GM13977 (cell line): ENCODE measurements around the gene MIF.
A peak's percentile ranks its signal among the peaks of the same experiment; 100 is the strongest.
"Not testable (repeated sequence)": the region's sequence is repeated elsewhere in the genome, so short reads cannot be mapped to it uniquely, and the experiment has no call there.

Source experiments
- DNase-seq: peaks from one replicate; pipeline ENCODE4 v3.0.0; 2012; ENCODE audit warnings: low spot score
- in situ Hi-C: fragments of 300-500 bp; cut with MboI; formaldehyde crosslinking; loops from one replicate; pipeline ENCODE4 v1.12.0; 2022; ENCODE audit warnings: low sequenced_read_pairs, low pct_unique_long_range_greater_than_20kb, mixed read lengths, inconsistent platforms; ENCODE audit not compliant: unreplicated experiment
- TF ChIP-seq, protein P1 (sequence below): IDR thresholded peaks from 2 replicates; pipeline ENCODE4 v1.5.1; 2012; ENCODE audit warnings: mild to moderate bottlenecking, control low read depth; ENCODE audit not compliant: insufficient read depth; ENCODE audit errors: extremely low read depth, missing control alignments

MIF gene

DNA sequence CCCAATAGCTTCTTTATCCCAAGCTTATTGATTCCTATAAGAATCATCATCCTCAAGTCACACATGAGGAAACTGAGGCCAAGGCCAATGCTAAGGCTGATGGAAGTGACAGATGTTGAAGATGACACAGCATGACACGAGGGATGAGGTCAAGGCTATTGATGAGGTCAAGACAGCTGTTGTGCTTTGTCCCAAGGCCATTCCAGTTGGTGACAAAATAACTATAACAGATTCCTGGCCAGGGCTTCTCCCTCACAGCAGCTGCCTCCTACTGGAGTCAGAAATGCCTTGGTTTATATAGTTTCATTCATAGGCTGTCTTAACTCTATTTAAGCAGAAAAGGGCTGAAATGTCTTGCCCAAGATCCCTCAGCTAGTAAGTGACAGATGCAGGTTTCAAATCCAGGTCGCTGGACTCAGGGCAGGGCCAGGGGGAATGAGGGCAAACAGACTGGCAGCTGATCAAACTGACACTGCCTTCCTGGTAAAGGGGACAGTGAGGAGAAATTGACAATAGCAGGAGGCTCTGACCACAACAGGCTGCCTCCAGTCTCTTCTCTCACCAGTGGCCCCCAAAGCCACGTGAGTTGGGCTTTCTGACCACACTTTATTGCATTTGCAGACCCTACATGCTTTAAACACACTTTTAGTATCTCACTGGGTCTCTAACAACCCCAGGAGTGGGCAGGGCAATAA lies 16.5 kb downstream of the MIF start:
- in situ Hi-C loops: no loop called here
- TF ChIP-seq, protein P1, sequence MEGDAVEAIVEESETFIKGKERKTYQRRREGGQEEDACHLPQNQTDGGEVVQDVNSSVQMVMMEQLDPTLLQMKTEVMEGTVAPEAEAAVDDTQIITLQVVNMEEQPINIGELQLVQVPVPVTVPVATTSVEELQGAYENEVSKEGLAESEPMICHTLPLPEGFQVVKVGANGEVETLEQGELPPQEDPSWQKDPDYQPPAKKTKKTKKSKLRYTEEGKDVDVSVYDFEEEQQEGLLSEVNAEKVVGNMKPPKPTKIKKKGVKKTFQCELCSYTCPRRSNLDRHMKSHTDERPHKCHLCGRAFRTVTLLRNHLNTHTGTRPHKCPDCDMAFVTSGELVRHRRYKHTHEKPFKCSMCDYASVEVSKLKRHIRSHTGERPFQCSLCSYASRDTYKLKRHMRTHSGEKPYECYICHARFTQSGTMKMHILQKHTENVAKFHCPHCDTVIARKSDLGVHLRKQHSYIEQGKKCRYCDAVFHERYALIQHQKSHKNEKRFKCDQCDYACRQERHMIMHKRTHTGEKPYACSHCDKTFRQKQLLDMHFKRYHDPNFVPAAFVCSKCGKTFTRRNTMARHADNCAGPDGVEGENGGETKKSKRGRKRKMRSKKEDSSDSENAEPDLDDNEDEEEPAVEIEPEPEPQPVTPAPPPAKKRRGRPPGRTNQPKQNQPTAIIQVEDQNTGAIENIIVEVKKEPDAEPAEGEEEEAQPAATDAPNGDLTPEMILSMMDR: no peak
- no peak for DNase-seq

- TF ChIP-seq, protein P1: no peak
- in situ Hi-C loops: no loop called here
- no peak for DNase-seq
These were observed 17.3 kb downstream of the MIF start for GRCh38 chr22:23911318-23911980.

DNA sequence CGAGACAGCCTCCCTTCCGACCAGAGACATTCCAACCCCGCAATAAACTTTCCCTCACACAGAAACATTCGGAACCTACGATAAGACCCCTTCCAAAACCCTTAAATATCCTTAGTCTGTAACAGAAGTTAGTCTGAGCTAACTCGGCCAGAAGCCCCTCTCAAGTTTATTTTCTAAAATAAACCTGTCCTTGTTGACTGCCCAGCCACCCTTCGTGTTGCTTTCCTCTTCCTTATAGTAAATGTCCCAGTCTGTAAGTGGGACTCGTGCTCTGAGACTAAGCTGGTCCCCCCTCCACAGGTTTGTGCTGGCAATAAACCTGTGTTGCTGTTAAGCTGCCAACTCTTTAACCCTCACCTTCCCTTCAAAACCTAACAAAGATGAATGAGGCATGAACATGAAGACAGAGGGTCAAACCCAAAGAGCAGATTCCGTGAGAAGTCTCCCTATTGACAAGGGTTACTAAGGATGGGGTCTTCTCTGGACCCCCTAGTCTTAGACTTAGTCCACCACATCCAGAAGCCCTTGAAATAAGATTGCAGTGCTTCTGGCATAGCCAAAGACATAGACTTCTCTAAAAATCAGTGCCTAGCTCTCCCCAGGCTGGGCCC lies 18.2 kb downstream of the MIF start:
- no peak for DNase-seq
- in situ Hi-C loops: no loop called here
- TF ChIP-seq, protein P1: no peak

GRCh38 chr22:23913306-23913660 lies 19.1 kb downstream of the MIF start:
- in situ Hi-C loops: no loop called here
- DNase-seq: peak; percentile 57

DNA sequence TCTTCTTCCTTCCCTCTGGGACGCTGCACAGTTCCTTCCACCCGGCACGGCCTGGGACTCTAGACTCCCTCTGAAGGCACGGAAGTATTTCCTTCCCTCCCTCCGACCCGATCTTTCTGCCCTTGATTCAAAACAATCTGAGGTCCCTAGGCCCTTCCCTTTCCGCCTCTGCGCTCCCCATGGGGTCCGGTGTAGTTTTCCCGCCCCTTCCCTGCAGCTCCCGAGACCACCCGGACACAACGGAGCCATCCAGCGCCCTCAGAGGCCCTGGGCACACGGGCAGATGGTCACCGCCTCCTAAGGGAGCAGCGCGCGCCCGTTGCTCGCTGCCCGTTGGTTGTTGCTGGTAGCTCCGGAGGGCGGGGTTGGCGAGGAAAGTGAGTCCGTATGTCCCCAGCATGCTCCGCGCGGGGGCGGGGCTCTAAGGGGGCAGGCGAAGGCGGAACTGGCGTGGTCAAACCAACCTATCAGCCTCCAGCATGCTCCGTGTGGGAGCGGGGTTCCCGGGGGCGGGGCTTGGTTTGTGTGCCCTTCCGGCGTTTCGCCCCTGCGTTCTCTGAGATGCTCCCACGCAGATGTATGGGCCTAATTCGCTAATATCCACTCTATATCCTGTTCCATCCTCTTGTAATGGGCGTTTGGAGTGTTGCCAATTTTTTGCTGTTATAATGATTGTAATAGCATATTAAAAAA lies 19.6 kb downstream of the MIF start:
- DNase-seq: peak; percentile 97
- TF ChIP-seq, protein P1: no peak
- in situ Hi-C loops: no loop called here

More at GRCh38 chr22:23913306-23913660, 19.1 kb downstream of the MIF start:
- TF ChIP-seq, protein P1: no peak

DNA sequence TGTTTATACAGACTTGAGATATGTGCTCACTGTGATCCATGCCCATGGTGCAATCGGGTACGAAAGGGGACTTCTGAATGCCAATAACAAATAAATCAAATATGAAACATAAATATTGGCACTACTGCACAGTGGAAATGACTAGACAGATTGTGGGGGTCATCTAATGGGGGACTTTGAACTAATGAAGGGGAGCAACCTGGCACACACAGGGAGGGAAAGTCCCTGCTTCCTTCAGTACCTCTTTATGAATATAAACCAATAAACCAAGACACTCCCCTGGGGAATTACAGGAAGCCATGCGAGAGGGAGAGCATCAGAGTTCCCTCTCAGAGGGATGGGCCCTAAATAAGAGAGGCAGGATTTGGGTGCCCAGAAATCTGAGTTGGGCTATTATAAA lies 21.1 kb downstream of the MIF start:
- in situ Hi-C loops: no loop called here
- TF ChIP-seq, protein P1: no peak
- DNase-seq: no peak

DNA sequence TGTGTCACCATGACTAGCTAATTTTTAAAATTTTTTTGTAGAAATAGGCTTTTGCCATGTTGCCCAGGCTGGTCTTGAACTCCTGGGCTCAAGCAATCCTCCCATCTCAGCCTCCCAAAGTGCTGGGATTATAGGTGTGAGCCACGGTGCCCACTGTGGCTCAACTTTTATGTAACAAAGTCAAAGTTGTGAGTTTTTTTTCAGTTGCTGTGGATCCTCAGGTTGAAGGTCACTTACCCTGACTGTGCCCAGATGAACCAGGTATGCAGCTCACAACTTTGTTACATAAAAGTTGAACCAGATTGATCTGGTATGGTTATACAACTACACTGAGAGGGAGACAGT lies 26.1 kb downstream of the MIF start:
- in situ Hi-C loops, DNase-seq: not testable (repeated sequence)

- DNase-seq, in situ Hi-C loops: not testable (repeated sequence)
These were observed 27.5 kb downstream of the MIF start for GRCh38 chr22:23921586-23922201.
